ENCODE results near the gene NASP.

DNA sequence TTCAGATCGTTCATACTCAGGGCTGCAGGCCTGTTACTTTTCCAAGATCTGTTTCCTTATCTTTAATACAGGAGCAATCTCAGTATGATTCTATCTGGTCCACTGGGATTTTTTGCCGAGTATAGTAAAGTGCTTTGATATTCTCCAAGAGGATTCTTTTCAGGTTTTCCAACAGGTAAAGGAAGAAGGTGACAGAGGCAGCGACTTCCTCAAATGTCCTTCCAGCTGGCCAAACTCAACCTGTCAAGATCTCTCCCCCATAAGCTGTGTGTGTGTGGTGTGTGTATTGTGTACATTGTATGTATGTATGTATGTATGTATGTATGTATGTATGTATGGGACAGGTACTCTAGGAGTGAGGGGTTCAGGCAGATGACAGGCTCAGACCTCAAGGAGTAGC, 32.2 kb upstream of the NASP start:
- TF ChIP-seq, protein P1, sequence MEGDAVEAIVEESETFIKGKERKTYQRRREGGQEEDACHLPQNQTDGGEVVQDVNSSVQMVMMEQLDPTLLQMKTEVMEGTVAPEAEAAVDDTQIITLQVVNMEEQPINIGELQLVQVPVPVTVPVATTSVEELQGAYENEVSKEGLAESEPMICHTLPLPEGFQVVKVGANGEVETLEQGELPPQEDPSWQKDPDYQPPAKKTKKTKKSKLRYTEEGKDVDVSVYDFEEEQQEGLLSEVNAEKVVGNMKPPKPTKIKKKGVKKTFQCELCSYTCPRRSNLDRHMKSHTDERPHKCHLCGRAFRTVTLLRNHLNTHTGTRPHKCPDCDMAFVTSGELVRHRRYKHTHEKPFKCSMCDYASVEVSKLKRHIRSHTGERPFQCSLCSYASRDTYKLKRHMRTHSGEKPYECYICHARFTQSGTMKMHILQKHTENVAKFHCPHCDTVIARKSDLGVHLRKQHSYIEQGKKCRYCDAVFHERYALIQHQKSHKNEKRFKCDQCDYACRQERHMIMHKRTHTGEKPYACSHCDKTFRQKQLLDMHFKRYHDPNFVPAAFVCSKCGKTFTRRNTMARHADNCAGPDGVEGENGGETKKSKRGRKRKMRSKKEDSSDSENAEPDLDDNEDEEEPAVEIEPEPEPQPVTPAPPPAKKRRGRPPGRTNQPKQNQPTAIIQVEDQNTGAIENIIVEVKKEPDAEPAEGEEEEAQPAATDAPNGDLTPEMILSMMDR (conservative IDR thresholded peaks at IDR 0.05; ENCODE audit: low read length): no peak
- no peak for TF ChIP-seq EZH2phosphoT487 (IDR thresholded peaks at IDR 0.05; ENCODE audit: borderline replicate concordance)

Data from Loucy (cell line).